HG03457 (cell line): ENCODE measurements around the gene ETV6.
"Not testable (repeated sequence)": the region's sequence is repeated elsewhere in the genome, so short reads cannot be mapped to it uniquely, and the experiment has no call there.

ENCODE experiments used
- ATAC-seq: cut with Tn5 transposase; IDR thresholded peaks from one replicate; pipeline ENCODE4 v1.9.1; 2021; ENCODE audit warnings: moderate number of reproducible peaks; ENCODE audit not compliant: unreplicated experiment

Gene ETV6

GRCh38 chr12:11904124-11904523, 254.7 kb downstream of the ETV6 start:
- no peak for ATAC-seq

- no peak for ATAC-seq
These were observed 256.1 kb downstream of the ETV6 start for GRCh38 chr12:11905534-11905933.

- ATAC-seq, result no peak
These were observed 256.9 kb downstream of the ETV6 start for GRCh38 chr12:11906286-11906935.

GRCh38 chr12:11907625-11908024, 258.2 kb downstream of the ETV6 start:
- no peak for ATAC-seq

- not testable (repeated sequence) for ATAC-seq
These were observed 259.9 kb downstream of the ETV6 start for GRCh38 chr12:11909406-11909805.

- no peak for ATAC-seq
These were observed 266.6 kb downstream of the ETV6 start for GRCh38 chr12:11916113-11916512.

- ATAC-seq, result no peak
These were observed 267.3 kb downstream of the ETV6 start for GRCh38 chr12:11916771-11917170.

GRCh38 chr12:11917501-11917900, 268.0 kb downstream of the ETV6 start:
- no peak for ATAC-seq

- ATAC-seq, result no peak
These were observed 270.8 kb downstream of the ETV6 start for GRCh38 chr12:11920231-11920630.

GRCh38 chr12:11922361-11922760, 272.9 kb downstream of the ETV6 start:
- ATAC-seq, result no peak

GRCh38 chr12:11923067-11923466, 273.6 kb downstream of the ETV6 start:
- ATAC-seq, result no peak

GRCh38 chr12:11927286-11927935, 277.9 kb downstream of the ETV6 start:
- ATAC-seq, result no peak

- ATAC-seq, result no peak
These were observed 280.2 kb downstream of the ETV6 start for GRCh38 chr12:11929714-11930113.

GRCh38 chr12:11939223-11939622, 289.7 kb downstream of the ETV6 start:
- no peak for ATAC-seq

GRCh38 chr12:11941606-11942337, 292.3 kb downstream of the ETV6 start:
- no peak for ATAC-seq

- ATAC-seq, result no peak
These were observed 294.6 kb downstream of the ETV6 start for GRCh38 chr12:11943919-11944700.
